ENCODE measurements around the gene SRCAP. TPM values are rescaled to one million over a fixed set of nuclear protein-coding genes. Genes with fewer than 3 reads are reported as not detected.

The SRCAP gene
- total RNA-seq, 1 donor from 2014 or later: 24.5 TPM

- intact Hi-C loops (cut with DNase I): no loop called here
- H3K4me3 ChIP-seq: no peak overlapping the region
- peak; percentile 44 to 88 for DNase-seq (ENCODE audit: low spot score in 2 of 2)
- peak overlapping the region; percentile 67 to 69 for H3K27ac ChIP-seq
- H3K36me3 ChIP-seq: peaks cover 48 to 49% of the 10 kb centered on the region in 2 donors
- H3K4me1 ChIP-seq: peaks cover 8 to 22% of the 10 kb centered on the region in 2 donors
- no peaks in the 10 kb centered on the region for H3K27me3 ChIP-seq
- TF ChIP-seq CTCF (IDR thresholded peaks at IDR 0.05): no peak
- H3K9me3 ChIP-seq: no peaks in the 10 kb centered on the region
Observed at GRCh38 chr16:30740364-30741251, 41.6 kb downstream of the SRCAP start.

- Histone ChIP-seq H3K27ac (peak overlapping the region; percentile 67 to 69), H3K27me3 (no peaks in the 10 kb centered on the region), H3K9me3 (no peaks in the 10 kb centered on the region), H3K4me3 (no peak overlapping the region), H3K4me1 (peaks cover 8 to 22% of the 10 kb centered on the region in 2 donors), H3K36me3 (peaks cover 39 to 41% of the 10 kb centered on the region in 2 donors)
- no peak for DNase-seq (ENCODE audit: low spot score in 2 of 2)
- no peak for TF ChIP-seq CTCF (IDR thresholded peaks at IDR 0.05)
- intact Hi-C loops (cut with DNase I): no loop called here
Observed at GRCh38 chr16:30741461-30741914, 42.5 kb downstream of the SRCAP start.

DNA sequence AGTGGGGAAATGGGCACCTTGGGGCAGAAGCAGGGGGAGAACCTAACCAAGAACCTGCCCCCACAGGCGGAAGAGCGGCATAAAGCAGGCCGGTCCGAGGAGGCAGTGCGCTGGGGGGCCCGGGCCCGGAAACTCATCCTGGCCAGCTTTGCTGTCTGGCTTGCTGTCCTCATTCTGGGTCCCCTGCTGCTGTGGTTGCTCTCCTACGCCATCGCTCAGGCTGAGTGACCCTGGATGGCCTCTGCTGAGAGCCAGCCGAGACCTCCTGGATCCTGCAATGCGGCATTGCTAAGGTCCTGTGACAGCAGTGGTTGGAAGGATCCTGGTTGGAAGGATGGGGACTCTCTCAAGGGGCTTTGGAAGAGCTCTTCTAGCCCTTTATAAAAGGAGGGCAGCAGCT lies 44.7 kb downstream of the SRCAP start:
- no peak for TF ChIP-seq CTCF (IDR thresholded peaks at IDR 0.05)
- no peak overlapping the region for H3K27ac ChIP-seq
- DNase-seq (ENCODE audit: low spot score in 2 of 2): no peak
- H3K4me3 ChIP-seq: no peak overlapping the region
- H3K36me3 ChIP-seq: peaks cover 17 to 18% of the 10 kb centered on the region in 2 donors
- no peaks in the 10 kb centered on the region for H3K9me3 ChIP-seq
- intact Hi-C loops (cut with DNase I): no loop called here
- H3K4me1 ChIP-seq: peaks cover 17 to 29% of the 10 kb centered on the region in 2 donors
- H3K27me3 ChIP-seq: no peaks in the 10 kb centered on the region

- H3K27me3 ChIP-seq: no peaks in the 10 kb centered on the region
- intact Hi-C loops (cut with DNase I): no loop called here
- no peak overlapping the region for H3K27ac ChIP-seq
- H3K36me3 ChIP-seq: peaks cover 12 to 14% of the 10 kb centered on the region in 2 donors
- TF ChIP-seq CTCF (IDR thresholded peaks at IDR 0.05): no peak
- DNase-seq (ENCODE audit: low spot score in 2 of 2): no peak
- H3K4me3 ChIP-seq: no peak overlapping the region
- H3K4me1 ChIP-seq: peaks cover 17 to 29% of the 10 kb centered on the region in 2 donors
- H3K9me3 ChIP-seq: no peaks in the 10 kb centered on the region
Observed at GRCh38 chr16:30744183-30744582, 45.2 kb downstream of the SRCAP start.

DNA sequence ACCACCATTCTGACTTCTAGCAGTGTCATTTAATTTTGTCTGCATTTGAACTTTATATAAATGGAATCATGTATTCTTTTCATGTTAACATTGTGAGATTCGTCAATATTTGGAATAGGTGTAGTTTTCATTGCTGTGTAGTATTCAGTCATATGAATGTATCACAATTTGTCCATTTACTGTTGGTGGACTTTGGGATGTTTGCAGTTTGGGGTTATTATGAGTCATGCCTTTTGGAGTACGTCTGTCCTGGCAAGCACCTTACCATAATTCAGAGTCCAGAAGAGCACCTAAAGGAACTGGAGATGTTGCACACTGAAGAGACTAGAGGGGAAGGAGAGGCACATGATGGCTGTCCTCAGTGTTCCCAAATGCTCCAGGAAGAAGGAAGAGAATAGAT lies 46.1 kb downstream of the SRCAP start:
- no peaks in the 10 kb centered on the region for H3K27me3 ChIP-seq

More for the DNA sequence above, 46.1 kb downstream of the SRCAP start:
- H3K27ac ChIP-seq: no peak overlapping the region
- H3K4me1 ChIP-seq: peaks cover 17 to 26% of the 10 kb centered on the region in 2 donors
- H3K4me3 ChIP-seq: no peak overlapping the region
- no peaks in the 10 kb centered on the region for H3K9me3 ChIP-seq
- DNase-seq (ENCODE audit: low spot score in 2 of 2): no peak
- intact Hi-C loops (cut with DNase I): loop anchor here (5.0 kb wide), 1 partner anchor 88 kb away; the partner anchor contains the start of gene FBRS
- H3K36me3 ChIP-seq: peaks cover 9% of the 10 kb centered on the region in 2 donors
- no peak for TF ChIP-seq CTCF (IDR thresholded peaks at IDR 0.05)
